Skeletal muscle tissue (tissue), 4 donors: ENCODE measurements around the gene PURA. TPM values are rescaled to one million over a fixed set of nuclear protein-coding genes. Genes with fewer than 3 reads are reported as not detected.
A peak's percentile ranks its signal among the peaks of the same experiment; 100 is the strongest.

Experiments
- H3K27ac ChIP-seq: one replicate; pipeline ENCODE4 v1.7.0; 2013; ENCODE audit warnings: mild to moderate bottlenecking, low read depth, low read length, inconsistent platforms
- H3K27me3 ChIP-seq, 3 donors: one replicate each; pipeline ENCODE4 v1.7.0; 2013; ENCODE audit warnings: low read length in 3 of 3; ENCODE audit not compliant: control insufficient read depth in 3 of 3, insufficient read depth in 3 of 3
- H3K36me3 ChIP-seq, 3 donors: one replicate each; pipeline ENCODE4 v1.7.0; 2013; ENCODE audit warnings: low read length in 3 of 3; ENCODE audit not compliant: control insufficient read depth in 3 of 3, insufficient read depth in 3 of 3
- H3K4me1 ChIP-seq, 3 donors: one replicate each; pipeline ENCODE4 v1.7.0; 2013; ENCODE audit warnings: low read length in 3 of 3, mild to moderate bottlenecking in 3 of 3; ENCODE audit not compliant: control insufficient read depth in 3 of 3, insufficient read depth in 3 of 3
- H3K4me3 ChIP-seq, 3 donors: one replicate each; pipeline ENCODE4 v1.7.0; 2013; ENCODE audit warnings: low read length in 3 of 3
- H3K9ac ChIP-seq, 3 donors: one replicate each; pipeline ENCODE4 v1.7.0; 2013; ENCODE audit warnings: low read length in 3 of 3, mild to moderate bottlenecking in 3 of 3, moderate library complexity in 2 of 3, low read depth in 1 of 3
- H3K9me3 ChIP-seq, 3 donors: one replicate each; pipeline ENCODE4 v1.7.0; 2013; ENCODE audit warnings: low read length in 3 of 3; ENCODE audit not compliant: control insufficient read depth in 3 of 3
- total RNA-seq: library from RNA; depleted of rRNA; stranded (reverse); fragments of >200 nt; gene quantifications from one replicate; pipeline ENCODE4 v1.2.3, GENCODE V29; 2014
- donor health status: Osteomylitis.

PURA gene
- total RNA-seq, 1 donor from 2014 or later, result 7.8 TPM

DNA sequence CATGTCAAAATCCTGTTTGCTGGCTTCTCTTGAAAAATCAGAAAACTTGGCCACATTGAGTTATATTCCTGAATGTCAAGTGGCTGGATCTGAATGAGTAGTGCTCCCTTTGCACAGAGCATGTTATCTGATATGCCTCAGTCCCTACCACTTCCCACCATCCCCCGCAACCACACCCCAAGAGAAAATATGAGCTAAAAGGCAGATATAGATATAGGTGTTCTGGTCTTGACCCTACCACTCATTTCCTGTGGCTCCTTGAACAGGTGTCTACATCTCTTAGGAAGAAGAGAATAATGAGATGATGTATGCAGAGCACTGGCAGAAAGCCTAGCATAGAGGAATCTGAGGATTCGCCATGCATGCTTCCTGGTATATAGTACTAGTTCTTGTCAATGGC lies 54.5 kb downstream of the PURA start:
- Histone ChIP-seq H3K9me3 (no peaks in the 10 kb centered on the region), H3K4me1 (peaks cover 0 to 9% (median 5%) of the 10 kb centered on the region in 3 donors), H3K9ac (no peak overlapping the region), H3K27ac (no peak overlapping the region), H3K4me3 (no peak overlapping the region), H3K27me3 (no peaks in the 10 kb centered on the region), H3K36me3 (no peaks in the 10 kb centered on the region)

- Histone ChIP-seq H3K9me3 (no peaks in the 10 kb centered on the region), H3K27ac (no peak overlapping the region), H3K9ac (no peak overlapping the region), H3K4me3 (no peak overlapping the region), H3K4me1 (peaks cover under 1 to 9% (median 6%) of the 10 kb centered on the region in 3 donors), H3K36me3 (no peaks in the 10 kb centered on the region), H3K27me3 (no peaks in the 10 kb centered on the region)
Observed at GRCh38 chr5:140169410-140169809, 55.5 kb downstream of the PURA start.

GRCh38 chr5:140172483-140172882 lies 58.6 kb downstream of the PURA start:
- no peak overlapping the region for H3K4me3 ChIP-seq
- H3K27me3 ChIP-seq, result no peaks in the 10 kb centered on the region
- peaks cover 0 to 2% (median 0%) of the 10 kb centered on the region in 3 donors for H3K36me3 ChIP-seq
- no peak overlapping the region for H3K27ac ChIP-seq
- no peaks in the 10 kb centered on the region for H3K9me3 ChIP-seq
- peaks cover 11 to 18% (median 12%) of the 10 kb centered on the region in 3 donors for H3K4me1 ChIP-seq
- no peak overlapping the region for H3K9ac ChIP-seq

GRCh38 chr5:140174014-140174413 lies 60.1 kb downstream of the PURA start:
- H3K36me3 ChIP-seq, result peaks cover 0 to 2% (median 0%) of the 10 kb centered on the region in 3 donors
- no peak overlapping the region for H3K4me3 ChIP-seq
- no peaks in the 10 kb centered on the region for H3K27me3 ChIP-seq
- H3K27ac ChIP-seq, result peak overlapping the region; percentile 100
- no peaks in the 10 kb centered on the region for H3K9me3 ChIP-seq
- no peak overlapping the region for H3K9ac ChIP-seq
- H3K4me1 ChIP-seq, result peaks cover 20 to 30% (median 23%) of the 10 kb centered on the region in 3 donors

DNA sequence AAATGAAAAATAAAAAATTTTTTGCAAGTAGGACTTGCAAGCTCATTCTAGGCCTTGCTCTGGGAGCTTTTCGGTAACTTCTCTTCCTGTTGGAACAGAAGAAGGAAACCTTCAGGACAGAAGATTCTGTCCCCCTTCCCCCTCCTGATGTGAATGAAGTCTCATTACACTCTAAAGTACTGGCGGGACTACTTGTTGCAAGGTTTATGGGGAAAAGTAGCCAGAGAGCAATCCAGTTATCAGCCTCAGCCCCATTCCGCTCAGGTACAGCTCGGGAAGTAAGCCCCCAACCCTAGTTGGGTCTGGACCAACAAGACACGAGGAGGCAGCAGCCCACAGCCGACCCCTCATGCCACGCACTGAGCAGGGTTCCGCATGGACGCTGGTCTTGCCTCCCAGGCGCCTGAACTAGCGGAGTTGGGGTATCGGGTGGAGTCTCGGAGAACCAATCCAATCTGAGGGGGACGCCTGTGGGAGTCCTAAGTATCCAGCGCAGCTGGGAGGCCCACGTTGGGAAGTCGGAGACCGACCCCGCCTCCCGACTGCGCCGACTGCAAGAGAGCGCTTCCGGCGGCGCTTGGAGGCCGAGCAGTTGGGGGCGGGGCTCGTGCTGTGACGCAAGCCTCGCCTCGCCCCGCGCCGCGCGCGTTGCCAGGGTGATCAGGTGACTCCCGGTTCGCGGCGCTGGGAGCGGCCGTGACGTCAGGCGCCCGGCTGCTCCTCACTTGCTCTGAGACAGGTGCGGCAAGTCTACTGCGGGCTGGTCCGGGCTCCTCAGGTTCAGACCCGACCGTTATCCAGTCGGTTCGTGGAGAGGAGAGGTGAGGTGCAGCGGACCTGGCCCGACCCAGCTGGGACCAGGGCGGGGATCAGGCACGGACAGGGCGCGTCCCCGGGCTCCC lies 60.8 kb downstream of the PURA start, which contains the start of gene CYSTM1:
CYSTM1 (plus strand) TSS at position 724 of the 902 bp plus-strand sequence. CDS start 19,278 bp downstream, outside the sequence.
- peaks cover 20 to 30% (median 23%) of the 10 kb centered on the region in 3 donors for H3K4me1 ChIP-seq
- no peaks in the 10 kb centered on the region for H3K27me3 ChIP-seq
- H3K27ac ChIP-seq, result peak within 1 kb of the TSS; percentile 100
- H3K9me3 ChIP-seq, result no peaks in the 10 kb centered on the region
- H3K9ac ChIP-seq, result peak within 1 kb of the TSS; percentile 98 to 100 (median 99)
- peak within 1 kb of the TSS; percentile 87 to 95 (median 94) for H3K4me3 ChIP-seq
- H3K36me3 ChIP-seq, result peaks cover 0 to 2% (median 0%) of the 10 kb centered on the region in 3 donors

Other genes with a start within 250 kb of the PURA start
- gene NRG2, start 70.8 kb upstream of the PURA start, total RNA-seq, result 0.52 TPM
- 5.7 TPM for gene IGIP, start 11.8 kb downstream of the PURA start, total RNA-seq
- gene CYSTM1, start 61.1 kb downstream of the PURA start, total RNA-seq, result 3.1 TPM
- 34.4 TPM for gene PFDN1, start 189.0 kb downstream of the PURA start, total RNA-seq
- gene HBEGF, start 232.5 kb downstream of the PURA start, total RNA-seq, result 11.0 TPM
- gene SLC4A9, start 246.1 kb downstream of the PURA start, total RNA-seq, result not detected